Gastroesophageal sphincter (tissue), 4 donors: ENCODE data around the gene STK16. TPM values are rescaled to one million over a fixed set of nuclear protein-coding genes. Genes with fewer than 3 reads are reported as not detected.
"Not testable (repeated sequence)": the region's sequence is repeated elsewhere in the genome, so short reads cannot be mapped to it uniquely, and the experiment has no call there.

ENCODE experiments used
- ATAC-seq: fragments of 150-250 bp; one replicate; pipeline ENCODE4 v1.9.1; 2016; ENCODE audit warnings: mild to moderate bottlenecking, moderate library complexity
- H3K27ac ChIP-seq, 4 donors: fragments of 200-600 bp; sonication (generic) in 3 of 4; 1 replicate in 3 of 4; 2 replicates in 1 of 4; pipeline ENCODE4 v1.5.1; 2016 to 2019
- H3K27me3 ChIP-seq: fragments of 200-600 bp; sonication (generic); one replicate; pipeline ENCODE4 v1.5.1; 2019
- H3K36me3 ChIP-seq, 2 donors: fragments of 200-600 bp; sonication (generic); one replicate each; pipeline ENCODE4 v1.5.1; 2019; ENCODE audit warnings: control low read depth in 1 of 2
- H3K4me1 ChIP-seq, 3 donors: fragments of 200-600 bp; sonication (generic); 1 replicate in 2 of 3; 2 replicates in 1 of 3; pipeline ENCODE4 v1.5.1; 2016 to 2019; ENCODE audit warnings: control low read depth in 2 of 3
- H3K4me3 ChIP-seq, 2 donors: fragments of 200-600 bp; sonication (generic); one replicate each; pipeline ENCODE4 v1.5.1; 2019; ENCODE audit warnings: mild to moderate bottlenecking in 1 of 2, moderate library complexity in 1 of 2
- H3K9me3 ChIP-seq, 3 donors: fragments of 200-600 bp; sonication (generic); one replicate each; pipeline ENCODE4 v1.5.1; 2017 to 2019; ENCODE audit warnings: control low read depth in 2 of 3
- EP300 ChIP-seq: sonication (generic); formaldehyde crosslinking; IDR thresholded peaks from one replicate; pipeline ENCODE4 v1.6.1; 2017; ENCODE audit warnings: antibody characterized with exemption, mild to moderate bottlenecking
- POLR2A ChIP-seq, 2 donors: fragments of 450-650 bp; IDR thresholded peaks; one replicate each; pipeline ENCODE4 v1.6.1; 2017; ENCODE audit warnings: antibody characterized with exemption in 2 of 2, mild to moderate bottlenecking in 2 of 2, moderate library complexity in 1 of 2
- POLR2AphosphoS5 ChIP-seq: sonication (generic); formaldehyde crosslinking; IDR thresholded peaks from one replicate; pipeline ENCODE4 v1.6.1; 2017; ENCODE audit warnings: antibody characterized with exemption
- WGBS, 2 donors: methylation state at CpG; one replicate each; pipeline ENCODE4 v1.1.5; 2018; ENCODE audit warnings: low coverage in 1 of 2; 5-methylcytosine and 5-hydroxymethylcytosine counted together
- total RNA-seq, 4 donors: library from RNA; depleted of rRNA; stranded (reverse); fragments of >200 nt; gene quantifications; one replicate each; pipeline ENCODE4 v1.1.0, GENCODE V29; 2016
- TF ChIP-seq, protein P1 (sequence below), 4 experiments: fragments of 200-600 bp in 2 of 4; fragments of 450-650 bp in 2 of 4; sonication (generic) in 1 of 4; IDR thresholded peaks; one replicate each; pipeline ENCODE4 v1.5.1; 2017 to 2019; ENCODE audit warnings: antibody characterized with exemption in 4 of 4, mild to moderate bottlenecking in 2 of 4, moderate library complexity in 2 of 4

STK16 gene
- total RNA-seq, 4 donors from 2014 or later, result 10.2 to 14.0 (median 11.6) TPM

- 52% methylated on average over 2 of the region's 12 CpGs; no CpG with 5 or more reads in 1 of the 2 donors for WGBS, 2 donors
- no peak for ATAC-seq
- H3K27ac ChIP-seq, result peak overlapping the region in 3 of 4 donors; percentile 25 to 76 (median 56)
- no peaks in the 10 kb centered on the region for H3K27me3 ChIP-seq
- no peak overlapping the region for H3K4me3 ChIP-seq
- H3K9me3 ChIP-seq, result no peaks in the 10 kb centered on the region
- TF ChIP-seq, protein P1, sequence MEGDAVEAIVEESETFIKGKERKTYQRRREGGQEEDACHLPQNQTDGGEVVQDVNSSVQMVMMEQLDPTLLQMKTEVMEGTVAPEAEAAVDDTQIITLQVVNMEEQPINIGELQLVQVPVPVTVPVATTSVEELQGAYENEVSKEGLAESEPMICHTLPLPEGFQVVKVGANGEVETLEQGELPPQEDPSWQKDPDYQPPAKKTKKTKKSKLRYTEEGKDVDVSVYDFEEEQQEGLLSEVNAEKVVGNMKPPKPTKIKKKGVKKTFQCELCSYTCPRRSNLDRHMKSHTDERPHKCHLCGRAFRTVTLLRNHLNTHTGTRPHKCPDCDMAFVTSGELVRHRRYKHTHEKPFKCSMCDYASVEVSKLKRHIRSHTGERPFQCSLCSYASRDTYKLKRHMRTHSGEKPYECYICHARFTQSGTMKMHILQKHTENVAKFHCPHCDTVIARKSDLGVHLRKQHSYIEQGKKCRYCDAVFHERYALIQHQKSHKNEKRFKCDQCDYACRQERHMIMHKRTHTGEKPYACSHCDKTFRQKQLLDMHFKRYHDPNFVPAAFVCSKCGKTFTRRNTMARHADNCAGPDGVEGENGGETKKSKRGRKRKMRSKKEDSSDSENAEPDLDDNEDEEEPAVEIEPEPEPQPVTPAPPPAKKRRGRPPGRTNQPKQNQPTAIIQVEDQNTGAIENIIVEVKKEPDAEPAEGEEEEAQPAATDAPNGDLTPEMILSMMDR (IDR thresholded peaks at IDR 0.05), result no peak
- TF ChIP-seq POLR2A (IDR thresholded peaks at IDR 0.05), result no peak
- no peak for TF ChIP-seq POLR2AphosphoS5
- no peak for TF ChIP-seq EP300
- peaks cover 0 to 53% of the 10 kb centered on the region in 2 donors for H3K36me3 ChIP-seq
- peaks cover 0 to 58% (median 6%) of the 10 kb centered on the region in 3 donors for H3K4me1 ChIP-seq
Observed at GRCh38 chr2:219286436-219287115, 41.3 kb downstream of the STK16 start.

- peak overlapping the region in 3 of 4 donors; percentile 25 to 76 (median 56) for H3K27ac ChIP-seq
- not testable (repeated sequence) for H3K9me3 ChIP-seq, H3K27me3 ChIP-seq, H3K4me3 ChIP-seq, ATAC-seq
- WGBS, 2 donors, result no CpG with 5 or more reads among the region's 6 CpGs
- H3K36me3 ChIP-seq, result peaks cover 0 to 48% of the 10 kb centered on the region in 2 donors
- peaks cover 0 to 53% (median 6%) of the 10 kb centered on the region in 3 donors for H3K4me1 ChIP-seq
Observed at GRCh38 chr2:219287116-219287440, 41.8 kb downstream of the STK16 start.

- Histone ChIP-seq H3K9me3 (no peaks in the 10 kb centered on the region), H3K4me1 (peaks cover 0 to 49% (median 6%) of the 10 kb centered on the region in 3 donors), H3K36me3 (peaks cover 0 to 42% of the 10 kb centered on the region in 2 donors), H3K27me3 (no peaks in the 10 kb centered on the region), H3K4me3 (no peak overlapping the region), H3K27ac (peak overlapping the region in 1 of 4 donors; percentile 76)
- ATAC-seq, result no peak
- 81 to 100% methylated on average over 4 to 8 of the region's 10 CpGs for WGBS, 2 donors
- TF ChIP-seq POLR2AphosphoS5 (no peak), EP300 (no peak), POLR2A (IDR thresholded peaks at IDR 0.05) (no peak)
- TF ChIP-seq, protein P1 (IDR thresholded peaks at IDR 0.05), result no peak
Observed at GRCh38 chr2:219287580-219288265, 42.4 kb downstream of the STK16 start.

GRCh38 chr2:219289195-219289536, 43.9 kb downstream of the STK16 start:
- WGBS, 2 donors, result 55 to 80% methylated on average over 1 to 2 of the region's 6 CpGs
- Histone ChIP-seq H3K4me1 (peaks cover 0 to 48% (median 6%) of the 10 kb centered on the region in 3 donors), H3K4me3 (no peak overlapping the region), H3K9me3 (no peaks in the 10 kb centered on the region), H3K27me3 (no peaks in the 10 kb centered on the region), H3K27ac (peak overlapping the region in 3 of 4 donors; percentile 72 to 85 (median 76)), H3K36me3 (peaks cover 0 to 28% of the 10 kb centered on the region in 2 donors)
- ATAC-seq, result no peak
- TF ChIP-seq POLR2A (IDR thresholded peaks at IDR 0.05) (no peak), EP300 (no peak), POLR2AphosphoS5 (no peak)
- TF ChIP-seq, protein P1 (IDR thresholded peaks at IDR 0.05), result no peak

DNA sequence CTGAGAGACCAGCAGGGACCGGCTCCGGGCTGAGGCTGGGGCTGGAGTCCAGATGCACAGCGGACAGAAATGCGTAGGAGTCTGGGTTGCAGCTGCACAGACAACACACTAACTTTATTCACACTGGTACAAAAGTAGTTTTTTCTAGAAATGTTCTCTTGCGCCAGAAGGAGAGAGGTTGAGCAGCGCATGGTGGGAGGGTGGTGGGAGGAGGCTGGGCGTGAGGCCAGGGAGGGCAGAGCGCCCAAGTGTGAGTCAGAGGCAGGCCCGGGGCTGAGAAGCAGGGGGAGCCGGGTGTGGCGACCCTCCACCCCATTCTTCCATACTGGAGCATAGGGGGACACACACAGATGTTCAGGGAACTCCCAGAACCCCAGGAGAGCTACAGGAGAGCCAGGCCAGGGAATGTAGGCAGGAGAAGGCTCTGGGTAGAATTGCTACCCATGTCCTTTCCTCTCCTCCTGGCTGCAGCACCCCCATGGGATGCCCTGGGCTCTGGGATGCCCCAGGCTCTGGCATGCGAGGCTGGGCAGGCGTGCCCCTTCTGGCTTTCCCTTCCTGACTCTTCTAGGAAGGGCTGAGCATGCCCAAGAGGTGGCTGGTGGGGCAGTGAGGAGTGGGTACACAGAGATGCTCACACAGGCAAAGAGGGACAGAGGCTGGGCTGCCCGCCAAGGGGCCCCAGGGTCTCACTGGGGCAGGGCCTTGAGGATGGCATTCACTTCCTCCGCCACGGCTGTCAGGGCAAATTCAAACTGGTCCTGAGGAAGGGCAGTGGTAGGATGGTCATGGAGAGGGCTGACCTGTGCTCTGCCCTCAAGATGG, 44.5 kb downstream of the STK16 start:
- Histone ChIP-seq H3K27me3 (no peaks in the 10 kb centered on the region), H3K4me3 (no peak overlapping the region), H3K9me3 (no peaks in the 10 kb centered on the region), H3K4me1 (peaks cover 0 to 47% (median 6%) of the 10 kb centered on the region in 3 donors), H3K36me3 (peaks cover 0 to 22% of the 10 kb centered on the region in 2 donors), H3K27ac (peak overlapping the region in 3 of 4 donors; percentile 72 to 85 (median 76))
- TF ChIP-seq, protein P1 (IDR thresholded peaks at IDR 0.05), result no peak
- peak; percentile 75 for TF ChIP-seq POLR2AphosphoS5
- 19% methylated on average over 6 of the region's 16 CpGs; no CpG with 5 or more reads in 1 of the 2 donors for WGBS, 2 donors
- peak; percentile 76 for ATAC-seq
